OCI-LY3 (cell line): ENCODE results near the gene ZFP36L1.

ENCODE experiments used
- H2AFZ ChIP-seq: fragments of 200-600, 300-600 bp; shearing (Covaris generic); 2 replicates; pipeline ENCODE4 v1.6.0; 2014; ENCODE audit warnings: antibody characterized with exemption, low read depth, low read length
- H3K27ac ChIP-seq: fragments of 200-600, 300-600 bp; sonication (generic); 2 replicates; pipeline ENCODE4 v1.5.1; 2014; ENCODE audit warnings: mild to moderate bottlenecking, low read length, moderate library complexity, mixed read lengths
- H3K27me3 ChIP-seq: fragments of 200-600, 300-600 bp; sonication (generic); 2 replicates; pipeline ENCODE4 v1.6.1; 2014; ENCODE audit warnings: low read depth, low read length, mixed read lengths
- H3K36me3 ChIP-seq: fragments of 200-600, 300-600 bp; sonication (generic); replicated peaks from 2 replicates; pipeline ENCODE3; 2014; ENCODE audit warnings: low read depth, low read length, mixed read lengths
- H3K4me1 ChIP-seq: fragments of 300-600, 200-600 bp; sonication (generic); 2 replicates; pipeline ENCODE4 v1.6.1; 2014; ENCODE audit warnings: low read length, mixed read lengths
- H3K4me2 ChIP-seq: fragments of 200-600, 300-600 bp; sonication (generic); 2 replicates; pipeline ENCODE4 v1.6.1; 2014; ENCODE audit warnings: low read length, mixed read lengths
- H3K4me3 ChIP-seq: fragments of 300-600, 200-600 bp; sonication (generic); 2 replicates; pipeline ENCODE4 v1.5.1; 2014; ENCODE audit warnings: antibody characterized with exemption, mild to moderate bottlenecking, low read length, moderate library complexity
- H3K79me2 ChIP-seq: fragments of 300-600, 200-600 bp; shearing (Covaris generic); 2 replicates; pipeline ENCODE4 v1.6.1; 2014; ENCODE audit warnings: mild to moderate bottlenecking, low read length, mixed read lengths
- H3K9ac ChIP-seq: fragments of 300-600, 200-600 bp; shearing (Covaris generic); 2 replicates; pipeline ENCODE4 v1.6.0; 2014; ENCODE audit warnings: mild to moderate bottlenecking, low read length, moderate library complexity
- H3K9me3 ChIP-seq: fragments of 200-600, 300-600 bp; shearing (Covaris generic); 2 replicates; pipeline ENCODE4 v1.6.1; 2014; ENCODE audit warnings: low read length, mixed read lengths; ENCODE audit not compliant: insufficient read depth
- H4K20me1 ChIP-seq: fragments of 200-600, 300-600 bp; sonication (generic); 2 replicates; pipeline ENCODE4 v1.6.1; 2016; ENCODE audit warnings: low read length, mixed read lengths; ENCODE audit not compliant: insufficient read depth
- EZH2phosphoT487 ChIP-seq: fragments of 200-600 bp; shearing (Covaris generic); IDR thresholded peaks from 2 replicates; pipeline ENCODE4 v1.6.1; 2018; ENCODE audit warnings: antibody characterized with exemption, mixed run types, low read depth
- TF ChIP-seq, protein P1 (sequence below): fragments of 200-600, 300-600 bp; sonication (generic); IDR thresholded peaks from 2 replicates; pipeline ENCODE4 v1.5.1; 2014; ENCODE audit warnings: antibody characterized with exemption, low read length, low read depth

Gene ZFP36L1

DNA sequence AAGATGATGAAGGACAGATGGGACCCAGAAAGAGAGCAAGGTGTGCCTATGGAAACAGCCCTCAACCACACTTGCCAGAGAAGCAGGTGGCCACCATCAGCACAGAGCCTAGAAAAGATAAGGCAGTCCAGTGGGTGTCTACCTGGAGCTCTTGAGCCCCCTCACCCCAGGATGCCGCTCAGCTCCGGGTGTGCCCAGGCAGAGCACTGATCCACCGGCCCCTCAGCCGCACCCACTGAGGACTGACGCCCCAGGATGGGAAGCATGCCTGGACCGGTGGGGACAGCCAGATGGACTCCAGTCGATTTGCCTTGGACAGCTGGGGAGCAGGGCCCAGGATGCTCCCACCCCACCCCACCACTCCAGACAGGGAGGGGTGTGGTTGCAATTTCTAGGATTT, 15.1 kb upstream of the ZFP36L1 start:
- H3K27me3 ChIP-seq, result no peaks in the 10 kb centered on the region
- no peak overlapping the region for H3K27ac ChIP-seq
- H3K36me3 ChIP-seq, result no peaks in the 10 kb centered on the region
- H2AFZ ChIP-seq, result no peak overlapping the region
- no peak overlapping the region for H3K9ac ChIP-seq
- no peak overlapping the region for H3K4me2 ChIP-seq
- no peaks in the 10 kb centered on the region for H4K20me1 ChIP-seq
- peaks cover 30% of the 10 kb centered on the region for H3K4me1 ChIP-seq
- H3K9me3 ChIP-seq, result peaks cover 2% of the 10 kb centered on the region; the same call in 1 of the 2 replicates
- no peak overlapping the region for H3K4me3 ChIP-seq
- H3K79me2 ChIP-seq, result no peaks in the 10 kb centered on the region
- TF ChIP-seq EZH2phosphoT487, result no peak
- TF ChIP-seq, protein P1, sequence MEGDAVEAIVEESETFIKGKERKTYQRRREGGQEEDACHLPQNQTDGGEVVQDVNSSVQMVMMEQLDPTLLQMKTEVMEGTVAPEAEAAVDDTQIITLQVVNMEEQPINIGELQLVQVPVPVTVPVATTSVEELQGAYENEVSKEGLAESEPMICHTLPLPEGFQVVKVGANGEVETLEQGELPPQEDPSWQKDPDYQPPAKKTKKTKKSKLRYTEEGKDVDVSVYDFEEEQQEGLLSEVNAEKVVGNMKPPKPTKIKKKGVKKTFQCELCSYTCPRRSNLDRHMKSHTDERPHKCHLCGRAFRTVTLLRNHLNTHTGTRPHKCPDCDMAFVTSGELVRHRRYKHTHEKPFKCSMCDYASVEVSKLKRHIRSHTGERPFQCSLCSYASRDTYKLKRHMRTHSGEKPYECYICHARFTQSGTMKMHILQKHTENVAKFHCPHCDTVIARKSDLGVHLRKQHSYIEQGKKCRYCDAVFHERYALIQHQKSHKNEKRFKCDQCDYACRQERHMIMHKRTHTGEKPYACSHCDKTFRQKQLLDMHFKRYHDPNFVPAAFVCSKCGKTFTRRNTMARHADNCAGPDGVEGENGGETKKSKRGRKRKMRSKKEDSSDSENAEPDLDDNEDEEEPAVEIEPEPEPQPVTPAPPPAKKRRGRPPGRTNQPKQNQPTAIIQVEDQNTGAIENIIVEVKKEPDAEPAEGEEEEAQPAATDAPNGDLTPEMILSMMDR, result no peak

DNA sequence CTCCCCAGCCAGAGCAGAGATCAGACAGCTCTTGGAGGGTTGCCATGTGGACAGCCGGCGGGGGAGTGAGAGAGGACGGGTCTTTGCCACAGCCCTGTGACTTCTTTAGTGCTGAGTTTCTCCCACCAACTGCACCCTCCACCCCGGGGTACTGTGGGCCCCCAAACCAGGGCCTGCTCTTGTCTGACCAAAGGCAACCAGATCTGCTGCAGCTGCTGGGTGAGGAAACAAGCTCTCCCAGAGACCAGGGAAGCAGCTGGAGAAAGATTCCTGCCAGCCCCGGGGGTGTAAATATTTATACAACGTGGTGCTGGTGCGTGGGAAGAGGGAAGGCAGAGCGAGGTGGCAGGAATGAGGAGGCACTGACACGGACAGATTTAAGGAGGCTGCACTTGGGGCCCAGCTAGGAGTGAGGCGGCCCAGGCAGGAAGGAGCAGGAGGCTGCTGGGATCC, 14.3 kb upstream of the ZFP36L1 start:
- Histone ChIP-seq H4K20me1 (no peaks in the 10 kb centered on the region), H3K36me3 (peaks cover under 1% of the 10 kb centered on the region), H2AFZ (peak overlapping the region; percentile 51; the same call in 1 of the 2 replicates), H3K9me3 (peaks cover 4% of the 10 kb centered on the region; the same call in 1 of the 2 replicates), H3K4me2 (peak overlapping the region; percentile 66), H3K27me3 (no peaks in the 10 kb centered on the region), H3K79me2 (no peaks in the 10 kb centered on the region), H3K9ac (peak overlapping the region; percentile 56; the same call in 1 of the 2 replicates), H3K4me1 (peaks cover 22% of the 10 kb centered on the region), H3K4me3 (no peak overlapping the region), H3K27ac (peak overlapping the region; percentile 26; the same call in 1 of the 2 replicates)
- TF ChIP-seq EZH2phosphoT487, result no peak
- TF ChIP-seq, protein P1, result no peak

DNA sequence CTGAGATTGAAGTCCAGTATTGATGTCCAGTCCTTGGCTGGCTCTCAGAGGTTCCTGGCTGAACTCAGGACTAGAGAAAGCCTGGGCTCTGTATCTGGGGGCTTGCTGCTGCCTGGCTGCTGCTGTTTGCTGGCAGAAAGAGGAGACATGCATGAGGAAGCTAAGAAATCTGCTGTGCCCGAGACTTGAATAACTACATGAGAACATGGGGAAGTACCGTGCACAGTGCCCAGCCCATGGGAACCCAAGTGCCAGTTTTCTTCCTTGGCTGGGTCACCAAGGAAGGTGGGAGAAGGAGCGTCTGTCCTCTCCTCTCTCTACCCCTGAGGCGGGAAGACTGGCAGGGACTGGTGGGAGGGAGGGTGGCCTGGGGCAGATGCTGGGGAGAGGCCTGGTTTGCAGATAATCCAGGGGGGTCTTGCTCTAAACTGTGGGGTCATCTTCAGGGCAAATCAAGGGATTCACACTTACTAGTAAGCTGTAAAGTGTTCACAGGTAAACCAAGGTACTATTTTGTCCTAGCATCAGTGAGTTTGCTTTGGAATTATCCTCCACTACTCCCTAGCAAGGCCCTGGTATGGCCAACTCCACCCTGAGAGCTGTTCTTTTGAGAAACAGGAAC, 13.8 kb upstream of the ZFP36L1 start:
- Histone ChIP-seq H3K27ac (peak overlapping the region; percentile 26; the same call in 1 of the 2 replicates), H3K4me2 (peak overlapping the region; percentile 66), H3K4me3 (peak overlapping the region; percentile 16; the same call in 1 of the 2 replicates), H3K79me2 (no peaks in the 10 kb centered on the region), H3K4me1 (peaks cover 22% of the 10 kb centered on the region), H3K9ac (peak overlapping the region; percentile 56; the same call in 1 of the 2 replicates), H4K20me1 (no peaks in the 10 kb centered on the region), H3K9me3 (peaks cover 8% of the 10 kb centered on the region), H3K27me3 (no peaks in the 10 kb centered on the region), H2AFZ (peak overlapping the region; percentile 51; the same call in 1 of the 2 replicates), H3K36me3 (peaks cover 4% of the 10 kb centered on the region)
- TF ChIP-seq, protein P1, result no peak
- no peak for TF ChIP-seq EZH2phosphoT487

DNA sequence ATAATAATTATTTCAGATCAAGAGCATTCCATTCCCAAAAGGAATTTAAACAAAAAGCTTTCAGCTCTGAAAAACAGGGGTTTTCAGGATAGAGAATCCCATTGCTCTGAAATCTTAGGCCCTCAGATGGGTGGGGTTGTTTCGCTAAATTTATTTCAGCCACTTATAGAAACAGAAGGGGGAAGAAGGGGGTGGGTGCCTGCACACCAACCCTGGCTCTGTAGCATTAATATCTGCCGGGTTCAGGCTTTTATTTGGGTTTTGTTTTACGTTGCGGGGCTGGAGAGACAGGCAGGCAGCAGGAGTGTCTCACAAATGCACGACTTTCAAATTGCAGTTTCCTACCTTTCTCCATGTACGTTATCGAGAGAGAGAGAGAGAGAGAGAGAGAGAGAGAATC, 12.5 kb upstream of the ZFP36L1 start:
- TF ChIP-seq, protein P1, result no peak
- no peak for TF ChIP-seq EZH2phosphoT487
- Histone ChIP-seq H3K27ac (no peak overlapping the region), H3K9me3 (peaks cover 11% of the 10 kb centered on the region), H3K79me2 (no peaks in the 10 kb centered on the region), H3K4me1 (peaks cover 24% of the 10 kb centered on the region), H3K4me2 (no peak overlapping the region), H3K36me3 (peaks cover 6% of the 10 kb centered on the region), H2AFZ (no peak overlapping the region), H4K20me1 (no peaks in the 10 kb centered on the region), H3K27me3 (no peaks in the 10 kb centered on the region), H3K4me3 (no peak overlapping the region), H3K9ac (no peak overlapping the region)
